CD4-positive, alpha-beta T cell treated with Interleukin-6 at 100 ng/mL for 8 hours (primary cell): ENCODE data around the gene ZMYND15.

Experiments
- DNase-seq: peaks from one replicate; pipeline ENCODE4 v3.0.0-alpha.2; 2020; ENCODE audit warnings: mixed read lengths, low spot score

ZMYND15 gene

GRCh38 chr17:4786106-4786511 is 46.5 kb downstream of the ZMYND15 start, which contains the start of gene VMO1:
VMO1 (minus strand) TSS chr17:4786364; CDS start chr17:4786352, 12 bp downstream.
- DNase-seq = no peak

DNA sequence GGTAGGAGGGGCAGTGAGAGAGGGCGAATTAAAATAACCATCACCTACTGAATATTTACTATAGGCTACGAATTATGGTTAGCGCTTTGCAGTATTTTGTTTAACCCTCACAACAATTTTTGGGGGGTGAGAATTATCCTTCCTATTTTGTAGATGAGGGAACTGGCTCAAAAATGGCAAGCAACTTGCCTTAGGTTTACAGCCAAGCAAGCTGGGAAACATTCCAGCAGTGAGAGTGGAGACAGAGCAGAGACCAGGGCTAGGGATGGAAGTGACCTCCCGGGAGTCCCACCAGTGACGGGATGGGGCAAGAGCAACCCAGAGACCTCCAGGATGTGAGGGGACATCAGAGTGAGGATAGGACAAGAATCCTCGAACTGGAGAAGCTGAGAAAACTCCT is 46.9 kb downstream of the ZMYND15 start:
- DNase-seq = no peak

- DNase-seq = no peak
Observed at GRCh38 chr17:4788159-4788806, 48.6 kb downstream of the ZMYND15 start.

- no peak for DNase-seq
Observed at GRCh38 chr17:4788807-4789700, 49.4 kb downstream of the ZMYND15 start, which contains the start of gene GLTPD2. GLTPD2 (plus strand) TSS chr17:4788964; CDS start chr17:4789012, 48 bp downstream.

GRCh38 chr17:4789701-4789950 is 50.0 kb downstream of the ZMYND15 start:
- DNase-seq = no peak

- peak; percentile 80 for DNase-seq
Observed at GRCh38 chr17:4789951-4790704, 50.5 kb downstream of the ZMYND15 start.

DNA sequence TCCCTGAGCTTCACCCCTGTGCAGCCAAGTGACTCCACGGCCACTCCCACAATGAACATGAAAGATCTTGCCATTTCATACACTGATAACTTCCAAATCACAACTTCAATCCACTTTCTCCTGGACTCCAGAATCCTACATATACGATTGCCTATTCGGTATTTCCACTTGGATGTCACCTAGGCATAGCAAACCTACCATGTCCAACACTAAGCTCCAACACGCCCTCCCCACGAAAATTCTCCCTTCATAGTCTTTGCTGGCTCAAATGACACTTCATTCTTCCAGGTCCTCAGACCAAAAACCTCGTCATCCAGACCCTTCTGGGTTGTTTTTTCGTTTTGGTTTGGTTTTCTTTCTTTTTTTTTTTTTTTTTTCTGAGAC is 51.1 kb downstream of the ZMYND15 start:
- no peak for DNase-seq

- no peak for DNase-seq
Observed at GRCh38 chr17:4795168-4795567, 55.5 kb downstream of the ZMYND15 start.
